Measurements from ENCODE around the gene NTRK2.

- TF ChIP-seq EZH2 (IDR thresholded peaks at IDR 0.05; ENCODE audit: borderline replicate concordance, low read length) (no peak), CTCF (IDR thresholded peaks at IDR 0.05; ENCODE audit: low read length) (no peak)
Measured at GRCh38 chr9:84857211-84857610, 187.7 kb downstream of the NTRK2 start.
